ENCODE measurements around the gene TMEM52B. TPM values are rescaled to one million over a fixed set of nuclear protein-coding genes. Genes with fewer than 3 reads are reported as not detected.
A peak's percentile ranks its signal among the peaks of the same experiment; 100 is the strongest.
"Not testable (repeated sequence)": the region's sequence is repeated elsewhere in the genome, so short reads cannot be mapped to it uniquely, and the experiment has no call there.

The TMEM52B gene
- total RNA-seq, 4 donors from 2014 or later = 0.16 TPM; not detected in 3

GRCh38 chr12:10182354-10183049, 3.7 kb downstream of the TMEM52B start:
- peaks cover 4% of the 10 kb centered on the region for H3K27me3 ChIP-seq
- DNase-seq (ENCODE audit: low spot score in 2 of 2) = no peak
- no peak overlapping the region for H3K4me3 ChIP-seq
- no peak overlapping the region for H3K27ac ChIP-seq
- no peaks in the 10 kb centered on the region for H3K36me3 ChIP-seq
- H3K4me1 ChIP-seq = peaks cover 12% of the 10 kb centered on the region
- TF ChIP-seq POLR2AphosphoS5 (IDR thresholded peaks at IDR 0.05) = no peak
- no peak for TF ChIP-seq POLR2A (IDR thresholded peaks at IDR 0.05)
- no peak for TF ChIP-seq EP300 (IDR thresholded peaks at IDR 0.05)
- no peak for TF ChIP-seq CTCF (IDR thresholded peaks at IDR 0.05)
- WGBS = 47% methylated on average over 5 of the region's 5 CpGs
- H3K9me3 ChIP-seq = no peaks in the 10 kb centered on the region

- TF ChIP-seq POLR2AphosphoS5 (IDR thresholded peaks at IDR 0.05) (no peak), POLR2A (IDR thresholded peaks at IDR 0.05) (no peak), CTCF (IDR thresholded peaks at IDR 0.05) (no peak), EP300 (IDR thresholded peaks at IDR 0.05) (no peak)
- H3K27me3 ChIP-seq = no peaks in the 10 kb centered on the region
- peaks cover 12% of the 10 kb centered on the region for H3K4me1 ChIP-seq
- no peak for DNase-seq (ENCODE audit: low spot score in 2 of 2)
- H3K9me3 ChIP-seq = no peaks in the 10 kb centered on the region
- no peak overlapping the region for H3K27ac ChIP-seq
- H3K36me3 ChIP-seq = no peaks in the 10 kb centered on the region
- no peak overlapping the region for H3K4me3 ChIP-seq
- WGBS = 67% methylated on average over 7 of the region's 7 CpGs
Measured at GRCh38 chr12:10184261-10184843, 5.5 kb downstream of the TMEM52B start.

- Histone ChIP-seq H3K9me3 (no peaks in the 10 kb centered on the region), H3K27ac (no peak overlapping the region), H3K4me3 (no peak overlapping the region), H3K27me3 (no peaks in the 10 kb centered on the region), H3K36me3 (no peaks in the 10 kb centered on the region), H3K4me1 (peaks cover 18% of the 10 kb centered on the region)
- peak in 1 of 2 donors; percentile 61 for DNase-seq (ENCODE audit: low spot score in 2 of 2)
- 47% methylated on average over 10 of the region's 11 CpGs for WGBS
- TF ChIP-seq POLR2AphosphoS5 (IDR thresholded peaks at IDR 0.05) (no peak), CTCF (IDR thresholded peaks at IDR 0.05) (no peak), EP300 (IDR thresholded peaks at IDR 0.05) (no peak), POLR2A (IDR thresholded peaks at IDR 0.05) (no peak)
Measured at GRCh38 chr12:10186299-10186698, 7.5 kb downstream of the TMEM52B start.

GRCh38 chr12:10186958-10187357, 8.1 kb downstream of the TMEM52B start:
- H3K4me1 ChIP-seq = peaks cover 20% of the 10 kb centered on the region

GRCh38 chr12:10189653-10190052, 10.8 kb downstream of the TMEM52B start:
- H3K36me3 ChIP-seq = no peaks in the 10 kb centered on the region
- H3K27ac ChIP-seq = no peak overlapping the region
- no peak for DNase-seq (ENCODE audit: low spot score in 2 of 2)
- H3K4me3 ChIP-seq = no peak overlapping the region
- no peaks in the 10 kb centered on the region for H3K27me3 ChIP-seq
- H3K4me1 ChIP-seq = peaks cover 21% of the 10 kb centered on the region
- H3K9me3 ChIP-seq = no peaks in the 10 kb centered on the region
- no peak for TF ChIP-seq EP300 (IDR thresholded peaks at IDR 0.05)
- no peak for TF ChIP-seq CTCF (IDR thresholded peaks at IDR 0.05)
- TF ChIP-seq POLR2AphosphoS5 (IDR thresholded peaks at IDR 0.05) = no peak
- TF ChIP-seq POLR2A (IDR thresholded peaks at IDR 0.05) = no peak
- WGBS = 36% methylated on average over 5 of the region's 5 CpGs

More at GRCh38 chr12:10186958-10187357, 8.1 kb downstream of the TMEM52B start:
- not testable (repeated sequence) for H3K27me3 ChIP-seq; H3K4me3 ChIP-seq; DNase-seq (ENCODE audit: low spot score in 2 of 2); H3K36me3 ChIP-seq; H3K27ac ChIP-seq; H3K9me3 ChIP-seq
- WGBS = 78% methylated on average over 6 of the region's 6 CpGs

Data from suprapubic skin (tissue), 4 donors.